Measurements from ENCODE around the gene PDZD8.
"Not testable (repeated sequence)": the region's sequence is repeated elsewhere in the genome, so short reads cannot be mapped to it uniquely, and the experiment has no call there.

Gene PDZD8

DNA sequence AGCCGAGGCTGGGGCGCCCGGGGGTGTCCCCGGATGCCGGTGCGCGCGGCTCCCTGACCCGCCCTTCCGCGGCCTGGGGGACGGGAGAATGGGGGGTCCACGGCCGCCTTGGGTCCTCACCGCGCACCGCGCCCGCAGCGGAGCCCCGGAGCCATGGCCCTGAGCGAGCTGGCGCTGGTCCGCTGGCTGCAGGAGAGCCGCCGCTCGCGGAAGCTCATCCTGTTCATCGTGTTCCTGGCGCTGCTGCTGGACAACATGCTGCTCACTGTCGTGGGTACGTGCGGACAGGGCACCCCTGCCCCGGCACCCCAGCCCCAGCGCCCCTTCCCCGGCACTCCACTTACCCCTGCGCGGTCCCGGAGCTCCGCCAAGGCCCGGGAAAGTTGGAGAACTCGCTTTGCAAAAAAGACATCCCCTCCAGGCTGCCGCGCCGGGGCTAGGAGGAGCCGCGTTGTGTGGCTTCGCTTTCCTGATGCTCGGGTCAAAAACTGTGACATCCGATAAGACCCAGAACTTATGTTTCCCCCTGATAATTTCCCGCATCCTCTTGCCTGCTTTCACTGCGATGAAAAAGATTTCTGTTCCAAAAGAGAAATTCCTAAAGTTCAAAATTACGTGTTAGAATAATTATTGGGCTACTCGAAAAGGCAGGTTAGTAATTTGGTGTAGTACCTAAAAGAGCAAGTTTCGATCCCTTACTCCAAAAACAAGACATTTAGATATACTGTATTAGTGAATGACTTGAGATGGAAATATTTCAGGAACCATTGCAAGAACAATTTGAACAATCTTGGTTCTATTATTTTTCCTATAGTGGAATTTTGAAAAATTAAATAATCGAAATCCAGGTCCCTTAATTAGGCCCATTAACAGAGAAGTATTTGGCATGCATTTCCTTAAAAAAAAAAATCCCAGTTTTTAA lies 133.4 kb downstream of the PDZD8 start:
- no peak for DNase-seq (ENCODE audit: low read depth)
- no peak for TF ChIP-seq MYC (IDR thresholded peaks at IDR 0.05; ENCODE audit: low read depth, low read length)
- TF ChIP-seq, protein P1, sequence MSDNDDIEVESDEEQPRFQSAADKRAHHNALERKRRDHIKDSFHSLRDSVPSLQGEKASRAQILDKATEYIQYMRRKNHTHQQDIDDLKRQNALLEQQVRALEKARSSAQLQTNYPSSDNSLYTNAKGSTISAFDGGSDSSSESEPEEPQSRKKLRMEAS (IDR thresholded peaks at IDR 0.05; ENCODE audit: low read depth, low read length) = no peak
- TF ChIP-seq, protein P2, sequence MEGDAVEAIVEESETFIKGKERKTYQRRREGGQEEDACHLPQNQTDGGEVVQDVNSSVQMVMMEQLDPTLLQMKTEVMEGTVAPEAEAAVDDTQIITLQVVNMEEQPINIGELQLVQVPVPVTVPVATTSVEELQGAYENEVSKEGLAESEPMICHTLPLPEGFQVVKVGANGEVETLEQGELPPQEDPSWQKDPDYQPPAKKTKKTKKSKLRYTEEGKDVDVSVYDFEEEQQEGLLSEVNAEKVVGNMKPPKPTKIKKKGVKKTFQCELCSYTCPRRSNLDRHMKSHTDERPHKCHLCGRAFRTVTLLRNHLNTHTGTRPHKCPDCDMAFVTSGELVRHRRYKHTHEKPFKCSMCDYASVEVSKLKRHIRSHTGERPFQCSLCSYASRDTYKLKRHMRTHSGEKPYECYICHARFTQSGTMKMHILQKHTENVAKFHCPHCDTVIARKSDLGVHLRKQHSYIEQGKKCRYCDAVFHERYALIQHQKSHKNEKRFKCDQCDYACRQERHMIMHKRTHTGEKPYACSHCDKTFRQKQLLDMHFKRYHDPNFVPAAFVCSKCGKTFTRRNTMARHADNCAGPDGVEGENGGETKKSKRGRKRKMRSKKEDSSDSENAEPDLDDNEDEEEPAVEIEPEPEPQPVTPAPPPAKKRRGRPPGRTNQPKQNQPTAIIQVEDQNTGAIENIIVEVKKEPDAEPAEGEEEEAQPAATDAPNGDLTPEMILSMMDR (IDR thresholded peaks at IDR 0.05; ENCODE audit: low read depth, low read length) = no peak
- TF ChIP-seq POLR2A (IDR thresholded peaks at IDR 0.05; ENCODE audit: extremely low read depth, insufficient read length) = no peak
- H3K4me3 ChIP-seq (ENCODE audit: low read depth, low read length) = no peak overlapping the region

DNA sequence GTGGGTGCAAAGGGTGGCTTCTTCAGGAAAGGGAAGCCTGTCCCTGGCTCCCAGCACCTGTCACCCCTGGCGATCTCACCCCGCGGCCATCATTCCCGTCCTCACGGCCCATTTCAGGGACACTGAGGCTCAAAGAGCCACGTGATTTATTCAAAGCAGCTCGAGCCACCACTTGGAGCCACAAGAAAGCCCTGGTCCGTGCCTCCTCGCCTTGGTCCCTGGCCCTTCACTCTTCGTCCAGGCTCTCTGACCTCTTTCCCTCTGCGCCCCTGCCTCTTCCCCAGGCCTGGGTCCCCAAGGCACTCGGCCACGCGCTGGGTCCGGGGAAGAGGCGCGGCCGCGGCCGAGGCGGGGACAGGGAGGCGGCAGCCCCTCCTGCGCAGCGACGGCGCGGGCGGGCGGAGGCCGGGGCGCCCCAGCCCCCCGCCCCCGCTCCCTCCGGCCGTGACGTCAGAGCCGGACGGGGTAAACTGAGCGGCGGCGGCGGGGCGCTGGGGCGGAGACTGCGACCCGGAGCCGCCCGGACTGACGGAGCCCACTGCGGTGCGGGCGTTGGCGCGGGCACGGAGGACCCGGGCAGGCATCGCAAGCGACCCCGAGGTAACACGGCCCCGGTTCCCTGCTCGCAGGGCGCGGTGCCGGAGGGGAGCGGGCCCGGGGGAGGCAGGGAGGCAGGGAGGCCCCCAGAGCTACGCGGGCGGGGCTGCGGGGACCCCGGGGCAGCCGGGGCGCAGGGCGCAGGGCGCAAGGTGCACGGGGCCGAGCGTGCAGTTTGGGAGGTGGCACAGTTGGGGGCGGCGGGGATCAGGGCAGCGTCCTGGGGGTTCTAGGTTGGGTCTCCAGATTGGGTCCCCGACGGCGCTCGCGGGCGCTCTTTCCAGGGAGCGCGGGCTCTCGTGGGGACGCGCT lies 134.4 kb downstream of the PDZD8 start, which contains the start of gene SLC18A2:
TSS of gene SLC18A2 (plus strand) at position 494 of the 909 bp plus-strand sequence. CDS start 580 bp downstream, outside the sequence.
- TF ChIP-seq, protein P1 (IDR thresholded peaks at IDR 0.05; ENCODE audit: low read depth, low read length) = no peak
- TF ChIP-seq POLR2A (IDR thresholded peaks at IDR 0.05; ENCODE audit: extremely low read depth, insufficient read length) = no peak
- DNase-seq (ENCODE audit: low read depth) = no peak
- H3K4me3 ChIP-seq (ENCODE audit: low read depth, low read length) = no peak within 1 kb of the TSS

DNA sequence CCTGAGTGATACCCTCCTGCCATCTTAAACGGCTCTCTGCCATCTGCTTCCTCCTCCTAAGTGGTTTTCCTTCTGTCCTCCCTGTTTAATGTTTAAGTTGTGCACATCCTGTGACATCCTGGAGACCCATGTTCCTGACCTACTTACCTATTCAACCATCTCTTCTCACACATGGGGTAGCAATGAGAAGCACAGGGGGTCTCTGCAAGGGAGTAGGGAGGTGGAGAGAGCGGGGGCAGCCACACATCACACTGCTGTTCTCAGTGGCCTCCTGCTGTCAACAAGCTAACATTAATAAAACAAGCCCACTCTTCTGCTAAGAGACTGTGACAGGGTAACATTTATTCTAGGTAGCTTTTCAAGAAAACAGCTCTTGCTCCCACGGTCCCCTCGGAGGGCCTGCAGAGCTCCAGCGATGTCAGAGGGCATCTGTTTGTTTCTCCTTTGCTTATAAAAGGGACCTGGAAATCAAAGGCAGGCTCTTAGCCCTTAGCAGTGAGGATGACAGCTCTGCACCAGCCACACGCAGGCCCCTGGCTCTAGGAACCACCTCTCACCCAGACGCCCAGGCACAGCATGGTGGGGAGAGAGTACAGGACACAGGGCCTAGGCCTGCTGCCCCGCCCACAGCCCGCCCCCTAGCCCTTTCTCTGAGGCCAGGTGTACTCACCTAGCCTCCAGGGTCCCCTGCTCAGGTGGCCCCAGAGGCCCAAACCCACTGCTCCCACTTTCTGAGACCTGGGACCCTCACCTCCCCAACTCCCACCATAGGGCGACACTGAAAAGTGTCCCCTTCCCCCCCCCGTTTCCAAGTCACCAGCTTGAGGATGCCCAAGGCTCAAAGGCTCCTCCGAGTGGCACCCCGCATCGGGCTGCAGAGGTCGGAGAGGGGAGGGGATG lies 135.3 kb downstream of the PDZD8 start:
- H3K4me3 ChIP-seq (ENCODE audit: low read depth, low read length) = no peak overlapping the region
- TF ChIP-seq, protein P1 (IDR thresholded peaks at IDR 0.05; ENCODE audit: low read depth, low read length) = no peak
- TF ChIP-seq, protein P2 (IDR thresholded peaks at IDR 0.05; ENCODE audit: low read depth, low read length) = no peak
- TF ChIP-seq POLR2A (IDR thresholded peaks at IDR 0.05; ENCODE audit: extremely low read depth, insufficient read length) = no peak
- TF ChIP-seq MYC (IDR thresholded peaks at IDR 0.05; ENCODE audit: low read depth, low read length) = no peak
- DNase-seq (ENCODE audit: low read depth) = no peak

DNA sequence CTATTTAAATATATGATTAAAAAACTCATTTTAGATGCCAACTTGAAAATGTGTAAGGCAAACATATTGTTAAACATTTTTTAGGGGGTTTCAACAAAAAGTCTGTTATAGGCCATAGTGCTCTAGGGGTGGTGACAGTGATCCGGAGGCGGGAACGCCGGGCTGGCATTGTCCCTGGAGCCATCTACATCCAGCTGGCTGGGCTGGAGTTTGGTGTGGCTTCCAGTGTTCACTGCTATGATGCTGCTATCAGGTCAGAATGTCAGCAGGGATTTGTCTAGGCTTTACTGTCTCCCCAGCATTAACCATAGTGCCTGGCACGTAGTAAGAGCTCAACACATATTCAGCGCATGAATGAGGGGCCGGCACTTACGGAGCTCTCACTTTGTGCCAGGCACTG lies 136.2 kb downstream of the PDZD8 start:
- H3K4me3 ChIP-seq (ENCODE audit: low read depth, low read length) = no peak overlapping the region
- no peak for TF ChIP-seq POLR2A (IDR thresholded peaks at IDR 0.05; ENCODE audit: extremely low read depth, insufficient read length)
- TF ChIP-seq, protein P2 (IDR thresholded peaks at IDR 0.05; ENCODE audit: low read depth, low read length) = no peak
- TF ChIP-seq, protein P1 (IDR thresholded peaks at IDR 0.05; ENCODE audit: low read depth, low read length) = no peak
- TF ChIP-seq MYC (IDR thresholded peaks at IDR 0.05; ENCODE audit: low read depth, low read length) = no peak

DNA sequence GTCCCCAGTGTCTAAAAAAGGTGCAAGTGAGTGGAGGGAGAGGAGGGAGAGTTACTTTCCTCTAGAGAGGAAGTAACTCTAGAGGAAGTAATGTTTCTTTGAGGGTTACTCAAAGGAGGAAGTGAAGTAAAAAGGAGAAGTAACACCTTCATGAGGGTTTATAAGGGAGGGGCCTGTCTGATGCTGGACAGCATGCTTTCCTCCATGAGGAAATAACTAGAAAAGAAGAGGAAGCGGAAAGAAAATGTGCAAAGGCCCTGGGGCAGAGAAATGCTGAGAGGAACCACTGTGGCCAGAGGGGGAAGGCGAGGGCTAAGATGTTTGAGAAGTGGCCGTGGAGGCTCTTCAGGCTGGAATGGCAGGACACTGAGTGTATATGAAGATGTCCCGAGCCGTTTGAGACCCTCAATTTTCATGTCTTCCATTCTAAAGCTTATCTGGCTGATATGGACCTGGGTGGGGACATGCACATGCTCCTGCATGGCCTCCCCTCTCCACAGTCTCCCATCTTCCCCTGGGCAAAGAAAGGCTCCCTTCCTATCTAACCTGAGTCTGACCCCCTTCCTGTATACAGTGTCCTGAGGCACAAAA lies 137.7 kb downstream of the PDZD8 start:
- TF ChIP-seq, protein P2 (IDR thresholded peaks at IDR 0.05; ENCODE audit: low read depth, low read length) = no peak
- TF ChIP-seq, protein P1 (IDR thresholded peaks at IDR 0.05; ENCODE audit: low read depth, low read length) = peak; percentile 44; the same call in 1 of the 2 replicates
- H3K4me3 ChIP-seq (ENCODE audit: low read depth, low read length) = no peak overlapping the region
- DNase-seq (ENCODE audit: low read depth) = peak; percentile 76

More for the DNA sequence above, 136.2 kb downstream of the PDZD8 start:
- DNase-seq (ENCODE audit: low read depth) = no peak

DNA sequence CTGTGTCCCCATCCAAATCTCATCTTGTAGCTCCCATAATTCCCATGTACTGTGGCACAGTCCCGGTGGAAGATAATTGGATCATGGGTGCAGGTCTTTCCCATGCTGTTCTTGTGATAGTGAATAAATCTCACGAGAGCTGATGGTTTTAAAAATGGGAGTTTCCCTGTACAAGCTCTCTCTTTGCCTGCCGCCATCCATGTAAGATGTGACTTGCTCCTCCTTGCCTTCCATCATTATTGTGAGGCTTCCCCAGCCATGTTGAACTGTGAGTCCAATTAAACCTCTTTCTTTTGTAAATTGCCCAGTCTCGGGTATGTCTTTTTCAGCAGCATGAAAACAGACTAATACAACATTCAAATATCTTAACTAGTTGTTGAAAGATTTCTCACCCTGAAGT lies 145.1 kb downstream of the PDZD8 start:
- not testable (repeated sequence) for H3K4me3 ChIP-seq (ENCODE audit: low read depth, low read length); DNase-seq (ENCODE audit: low read depth)
